K562 (cell line): ENCODE data around the gene TOR1AIP2. TPM values are rescaled to one million over a fixed set of nuclear protein-coding genes. Genes with fewer than 3 reads are reported as not detected.

Experiments
- ATAC-seq: fragments of 200-7000 bp; cut with Tn5 transposase; 3 replicates; pipeline ENCODE4 v1.9.1; 2020; ENCODE audit warnings: moderate library complexity
- BruUV-seq: library from RNA; stranded (reverse); fragments of 400-500 nt; replicated peaks from 2 replicates; lab custom pipeline; 2021; lab: Mats Ljungman, UMichigan
- CTCF ChIA-PET: fragments of 300-600 bp; formaldehyde crosslinking; extraction: SDS; loops from one replicate; lab custom pipeline; 2021; ENCODE audit warnings: low intra/inter-chr PET ratio; lab: Yijun Ruan, JAX
- POLR2A ChIA-PET: fragments of 300-600, 350-650 bp; sonication (Branson Sonifier 250); formaldehyde crosslinking; extraction: SDS; loops from one replicate; lab custom pipeline; 2021; ENCODE audit warnings: antibody characterized with exemption, inconsistent platforms; lab: Yijun Ruan, JAX
- DNase-seq, 4 experiments: peaks; one replicate each; pipeline versions ENCODE4 v3.0.0 to v3.0.0-alpha.2; 2011 to 2018; ENCODE audit warnings: low spot score in 3 of 4, mixed read lengths in 3 of 4; ENCODE audit errors: extremely low read depth in 1 of 4
- FAIRE-seq: peaks from 2 replicates; lab custom pipeline; 2011; peaks lifted over from hg19 to GRCh38; lab: Jason Lieb, UNC
- H2AFZ ChIP-seq: 2 replicates; pipeline ENCODE4 v1.6.0; 2011; ENCODE audit warnings: low read depth, low read length, control low read depth, inconsistent platforms
- H3K27ac ChIP-seq: fragments of 200-600 bp; 3 replicates; pipeline ENCODE4 v1.8.0; 2011; ENCODE audit warnings: low read depth, mild to moderate bottlenecking, control low read depth, inconsistent platforms, low read length, moderate library complexity, mixed read lengths; ENCODE audit errors: extremely low read depth
- H3K27me3 ChIP-seq, 2 experiments: fragments of 300-600 bp in 1 of 2; 2 replicates in 1 of 2; 3 replicates in 1 of 2; pipeline versions ENCODE4 v1.6.0 to v1.8.0; 2011; ENCODE audit warnings: inconsistent platforms in 2 of 2, low read length in 2 of 2, mild to moderate bottlenecking in 1 of 2, mixed read lengths in 1 of 2, moderate library complexity in 1 of 2; ENCODE audit not compliant: control insufficient read depth in 2 of 2, insufficient read depth in 2 of 2
- H3K36me3 ChIP-seq: fragments of 300-600 bp; 3 replicates; pipeline ENCODE4 v1.8.0; 2011; ENCODE audit warnings: mild to moderate bottlenecking, low read length, inconsistent platforms; ENCODE audit not compliant: control insufficient read depth, insufficient read depth
- H3K4me1 ChIP-seq, 2 experiments: fragments of 200-600 bp in 1 of 2; replicated peaks in 1 of 2; 2 replicates in 1 of 2; 3 replicates in 1 of 2; pipeline versions ENCODE4 v1.5.1 to v1.8.0; 2011; ENCODE audit warnings: inconsistent platforms in 2 of 2, low read length in 2 of 2, mild to moderate bottlenecking in 1 of 2, mixed read lengths in 1 of 2, moderate library complexity in 1 of 2; ENCODE audit not compliant: control insufficient read depth in 2 of 2, insufficient read depth in 2 of 2
- H3K4me2 ChIP-seq: 2 replicates; pipeline ENCODE4 v1.6.1; 2011; ENCODE audit warnings: low read length, control low read depth, inconsistent platforms, mixed read lengths; ENCODE audit not compliant: insufficient read depth
- H3K4me3 ChIP-seq: fragments of 200-600 bp; sonication (generic), shearing (Covaris generic); 2 replicates; pipeline ENCODE4 v1.5.1; 2016; ENCODE audit warnings: control low read depth, inconsistent platforms
- H3K79me2 ChIP-seq: fragments of 200-600 bp; 3 replicates; pipeline ENCODE4 v1.8.0; 2011; ENCODE audit warnings: low read length, inconsistent platforms; ENCODE audit not compliant: control insufficient read depth, insufficient read depth
- H3K9ac ChIP-seq, 2 experiments: 2 replicates each; pipeline versions ENCODE4 v1.6.0 to v1.6.1; 2011; ENCODE audit warnings: low read depth in 2 of 2, low read length in 2 of 2, control low read depth in 1 of 2, inconsistent platforms in 1 of 2, mild to moderate bottlenecking in 1 of 2, mixed read lengths in 1 of 2; ENCODE audit not compliant: insufficient read depth in 1 of 2
- H3K9me1 ChIP-seq: one replicate; pipeline ENCODE4 v1.6.0; 2011; ENCODE audit warnings: inconsistent platforms, mild to moderate bottlenecking, low read length, moderate library complexity; ENCODE audit not compliant: control insufficient read depth, insufficient read depth
- H3K9me3 ChIP-seq: replicated peaks from 2 replicates; pipeline ENCODE4 v1.5.1; 2011; ENCODE audit warnings: low read depth, low read length, inconsistent platforms; ENCODE audit not compliant: control insufficient read depth, insufficient read depth
- H4K20me1 ChIP-seq: replicated peaks from 2 replicates; pipeline ENCODE4 v1.6.1; 2011; ENCODE audit warnings: low read length, inconsistent platforms, mixed read lengths; ENCODE audit not compliant: control insufficient read depth, insufficient read depth
- FOSL1 ChIP-seq: fragments of 200-800 bp; sonication (Bioruptor generic); conservative IDR thresholded peaks from 2 replicates; pipeline ENCODE4 v1.6.1; 2016; ENCODE audit warnings: missing genetic modification characterization, missing compliant biosample characterization
- MAFK ChIP-seq: IDR thresholded peaks from 2 replicates; pipeline ENCODE4 v1.6.1; 2011; ENCODE audit warnings: low read length, improper control_type of control experiment
- MTA2 ChIP-seq: fragments of 450-650 bp; IDR thresholded peaks from 2 replicates; pipeline ENCODE4 v1.6.1; 2016; ENCODE audit warnings: low read depth
- SRSF9 ChIP-seq: fragments of 200-400 bp; formaldehyde crosslinking; IDR thresholded peaks from 2 replicates; pipeline ENCODE4 v1.6.1; 2017; ENCODE audit warnings: low read depth, low read length, borderline replicate concordance
- WGBS: fragments of 100-300 bp; shearing (Covaris generic); methylation state at CpG from one replicate; pipeline ENCODE4 v1.1.6; 2016; ENCODE audit warnings: low coverage, mixed read lengths; ENCODE audit not compliant: insufficient coverage; ENCODE audit errors: missing lambda C conversion rate; 5-methylcytosine and 5-hydroxymethylcytosine counted together
- in situ Hi-C: fragments of 300-500 bp; cut with MboI; formaldehyde crosslinking; loops from 4 replicates; pipeline ENCODE4 v1.15.0; 2018; ENCODE audit warnings: inconsistent platforms, mixed read lengths
- intact Hi-C: fragments of 100-400 bp; cut with micrococcal nuclease; formaldehyde crosslinking; loops from 2 replicates; pipeline ENCODE4 v1.14.2; 2022
- polyA plus RNA-seq, 8 experiments: library from polyadenylated mRNA; depleted of rRNA in 4 of 8; stranded (reverse) in 5 of 8; unstranded in 3 of 8; fragments of >200 nt; fragmentation: Nextera tagmentation in 2 of 8; fragmentation: Illumina TruSeq in 1 of 8; extraction: Ambion mirVana in 2 of 8; extraction: Trizol in 1 of 8; gene quantifications; 2 replicates each; pipeline versions ENCODE4 v1.2.1 to v1.2.3, GENCODE V29; 2011 to 2014; ENCODE audit warnings: inconsistent platforms in 1 of 8, missing spikeins in 1 of 8
- total RNA-seq, 7 experiments: library from RNA; depleted of rRNA in 6 of 7; stranded (reverse); fragments of >200 nt in 6 of 7; fragmentation: Illumina TruSeq in 2 of 7; extraction: Trizol in 2 of 7; gene quantifications; 2 replicates each; pipeline versions ENCODE4 v1.2.1 to v1.2.3, GENCODE V29; 2011 to 2021; ENCODE audit warnings: low replicate concordance in 1 of 7
- TF ChIP-seq, protein P1 (sequence below): fragments of 250-450 bp; sonication (Bioruptor Pico); IDR thresholded peaks from 2 replicates; pipeline ENCODE4 v1.5.1; 2021; ENCODE audit warnings: mild to moderate bottlenecking

Gene TOR1AIP2
- total and polyA plus RNA-seq, 9 of the 15 experiments (the other 6 are each of a cell fraction or from before 2014, with no cell fraction given), result 16.7 to 122 (median 41.4) TPM

GRCh38 chr1:179924268-179924667, 46.7 kb upstream of the TOR1AIP2 start:
- no peaks in the 10 kb centered on the region for H3K79me2 ChIP-seq
- no TSS peak for BruUV-seq
- H2AFZ ChIP-seq, result no peak overlapping the region
- intact Hi-C loops (no loop called here), in situ Hi-C loops (no loop called here)
- FAIRE-seq (no peak), DNase-seq (no peak), ATAC-seq (no peak)
- no peaks in the 10 kb centered on the region for H3K9me1 ChIP-seq
- H3K9me3 ChIP-seq, result no peaks in the 10 kb centered on the region
- ChIA-PET POLR2A (interaction anchor here (1.6 to 2.5 kb wide), 2 partner anchors 9 to 12 kb away, joined by 5 to 6 read pairs; no protein-coding TSS in a partner anchor), CTCF (no interaction called here)
- no peak overlapping the region for H3K4me2 ChIP-seq
- H3K27ac ChIP-seq, result no peak overlapping the region
- H3K36me3 ChIP-seq, result peaks cover 4% of the 10 kb centered on the region; the same call in 1 of the 3 replicates
- TF ChIP-seq FOSL1 (tag) (no peak), SRSF9 (no peak), MAFK (no peak), MTA2 (no peak)
- TF ChIP-seq, protein P1, sequence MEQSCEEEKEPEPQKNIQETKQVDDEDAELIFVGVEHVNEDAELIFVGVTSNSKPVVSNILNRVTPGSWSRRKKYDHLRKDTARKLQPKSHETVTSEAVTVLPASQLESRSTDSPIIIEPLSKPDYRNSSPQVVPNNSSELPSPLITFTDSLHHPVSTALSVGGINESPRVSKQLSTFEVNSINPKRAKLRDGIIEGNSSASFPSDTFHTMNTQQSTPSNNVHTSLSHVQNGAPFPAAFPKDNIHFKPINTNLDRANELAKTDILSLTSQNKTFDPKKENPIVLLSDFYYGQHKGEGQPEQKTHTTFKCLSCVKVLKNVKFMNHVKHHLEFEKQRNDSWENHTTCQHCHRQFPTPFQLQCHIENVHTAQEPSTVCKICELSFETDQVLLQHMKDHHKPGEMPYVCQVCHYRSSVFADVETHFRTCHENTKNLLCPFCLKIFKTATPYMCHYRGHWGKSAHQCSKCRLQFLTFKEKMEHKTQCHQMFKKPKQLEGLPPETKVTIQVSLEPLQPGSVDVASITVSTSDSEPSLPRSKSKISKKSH, result no peak
- no peaks in the 10 kb centered on the region for H3K27me3 ChIP-seq
- no peak overlapping the region for H3K9ac ChIP-seq
- no peaks in the 10 kb centered on the region for H4K20me1 ChIP-seq
- 85% methylated on average over 1 of the region's 1 CpG for WGBS
- no peak overlapping the region for H3K4me3 ChIP-seq
- H3K4me1 ChIP-seq, result no peaks in the 10 kb centered on the region
